LNCaP clone FGC (cell line): ENCODE measurements around the gene LHFPL5.

Source experiments
- DNase-seq: peaks from one replicate; pipeline ENCODE4 v3.0.0-alpha.2; 2011; ENCODE audit warnings: low read depth
- H3K4me3 ChIP-seq: 2 replicates; pipeline ENCODE4 v1.5.1; 2011; ENCODE audit warnings: mild to moderate bottlenecking, low read depth, low read length, control low read depth
- TF ChIP-seq, protein P1 (sequence below): IDR thresholded peaks from 2 replicates; pipeline ENCODE4 v1.5.1; 2012; ENCODE audit warnings: mild to moderate bottlenecking; ENCODE audit not compliant: control insufficient read depth, insufficient read depth; ENCODE audit errors: extremely low read depth

LHFPL5 gene

DNA sequence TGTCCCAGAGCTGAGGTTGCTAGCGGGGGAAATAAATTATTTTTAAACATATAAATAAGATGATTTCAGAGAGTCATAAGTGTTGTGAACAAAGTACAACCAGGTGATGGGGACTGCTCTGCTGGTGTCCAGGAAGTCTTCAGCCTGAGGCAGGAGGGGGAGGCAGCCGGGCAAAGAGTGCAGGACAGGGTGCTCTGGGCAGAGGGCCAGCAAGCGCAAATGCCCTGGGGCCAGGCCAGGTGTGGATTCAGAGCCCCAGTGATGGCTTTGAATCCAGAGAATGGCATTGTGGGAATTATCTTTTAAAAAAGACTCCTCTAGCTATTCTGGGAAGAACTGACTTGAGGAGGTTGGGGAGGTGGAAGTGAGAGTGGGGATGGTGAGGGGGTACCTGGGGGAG is 22.7 kb upstream of the LHFPL5 start:
- TF ChIP-seq, protein P1, sequence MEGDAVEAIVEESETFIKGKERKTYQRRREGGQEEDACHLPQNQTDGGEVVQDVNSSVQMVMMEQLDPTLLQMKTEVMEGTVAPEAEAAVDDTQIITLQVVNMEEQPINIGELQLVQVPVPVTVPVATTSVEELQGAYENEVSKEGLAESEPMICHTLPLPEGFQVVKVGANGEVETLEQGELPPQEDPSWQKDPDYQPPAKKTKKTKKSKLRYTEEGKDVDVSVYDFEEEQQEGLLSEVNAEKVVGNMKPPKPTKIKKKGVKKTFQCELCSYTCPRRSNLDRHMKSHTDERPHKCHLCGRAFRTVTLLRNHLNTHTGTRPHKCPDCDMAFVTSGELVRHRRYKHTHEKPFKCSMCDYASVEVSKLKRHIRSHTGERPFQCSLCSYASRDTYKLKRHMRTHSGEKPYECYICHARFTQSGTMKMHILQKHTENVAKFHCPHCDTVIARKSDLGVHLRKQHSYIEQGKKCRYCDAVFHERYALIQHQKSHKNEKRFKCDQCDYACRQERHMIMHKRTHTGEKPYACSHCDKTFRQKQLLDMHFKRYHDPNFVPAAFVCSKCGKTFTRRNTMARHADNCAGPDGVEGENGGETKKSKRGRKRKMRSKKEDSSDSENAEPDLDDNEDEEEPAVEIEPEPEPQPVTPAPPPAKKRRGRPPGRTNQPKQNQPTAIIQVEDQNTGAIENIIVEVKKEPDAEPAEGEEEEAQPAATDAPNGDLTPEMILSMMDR, result no peak
- DNase-seq, result peak; percentile 65

GRCh38 chr6:35784200-35784599 is 21.0 kb upstream of the LHFPL5 start:
- DNase-seq, result no peak
- TF ChIP-seq, protein P1, result no peak
- H3K4me3 ChIP-seq, result no peak overlapping the region

More for the DNA sequence above, 22.7 kb upstream of the LHFPL5 start:
- no peak overlapping the region for H3K4me3 ChIP-seq

DNA sequence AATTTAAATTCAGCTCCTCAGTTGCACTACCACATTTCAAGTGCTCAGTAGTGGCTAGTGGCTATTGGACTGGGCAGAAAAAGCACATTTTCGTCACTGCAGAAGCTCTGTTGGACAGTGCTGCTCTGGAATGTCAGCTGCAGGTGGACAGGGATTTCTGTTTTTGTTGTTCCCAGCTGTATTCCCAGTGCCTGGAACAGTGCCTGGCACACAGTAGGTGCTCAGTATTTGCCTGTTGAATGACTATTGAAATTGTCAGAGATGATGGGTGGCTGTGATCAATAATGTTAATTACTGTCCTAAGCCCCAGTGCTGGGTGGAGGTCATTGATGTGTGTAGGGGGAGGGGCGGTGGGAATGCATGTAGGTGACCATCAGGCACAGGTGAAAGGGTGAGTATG is 18.9 kb upstream of the LHFPL5 start:
- no peak for DNase-seq
- TF ChIP-seq, protein P1, result no peak

DNA sequence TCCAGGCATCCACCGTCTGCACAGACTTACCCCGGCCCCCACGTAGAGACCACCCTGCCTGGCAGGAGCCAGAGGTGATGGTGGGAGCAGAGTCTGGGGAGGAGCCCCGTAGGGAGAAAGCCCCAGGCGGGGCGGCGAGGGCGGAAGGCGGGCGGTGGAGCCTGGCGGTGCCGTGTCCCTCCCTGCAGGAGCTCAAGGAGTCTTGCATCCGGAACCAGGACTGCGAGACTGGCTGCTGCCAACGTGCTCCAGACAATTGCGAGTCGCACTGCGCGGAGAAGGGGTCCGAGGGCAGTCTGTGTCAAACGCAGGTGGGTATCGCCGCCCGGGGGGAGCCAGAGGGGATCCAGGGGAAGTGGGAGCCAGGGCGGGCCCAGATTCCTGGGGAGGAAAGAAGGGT is 18.3 kb upstream of the LHFPL5 start:
- TF ChIP-seq, protein P1, result no peak
- no peak for DNase-seq
- H3K4me3 ChIP-seq, result no peak overlapping the region

More for the DNA sequence above, 18.9 kb upstream of the LHFPL5 start:
- no peak overlapping the region for H3K4me3 ChIP-seq

DNA sequence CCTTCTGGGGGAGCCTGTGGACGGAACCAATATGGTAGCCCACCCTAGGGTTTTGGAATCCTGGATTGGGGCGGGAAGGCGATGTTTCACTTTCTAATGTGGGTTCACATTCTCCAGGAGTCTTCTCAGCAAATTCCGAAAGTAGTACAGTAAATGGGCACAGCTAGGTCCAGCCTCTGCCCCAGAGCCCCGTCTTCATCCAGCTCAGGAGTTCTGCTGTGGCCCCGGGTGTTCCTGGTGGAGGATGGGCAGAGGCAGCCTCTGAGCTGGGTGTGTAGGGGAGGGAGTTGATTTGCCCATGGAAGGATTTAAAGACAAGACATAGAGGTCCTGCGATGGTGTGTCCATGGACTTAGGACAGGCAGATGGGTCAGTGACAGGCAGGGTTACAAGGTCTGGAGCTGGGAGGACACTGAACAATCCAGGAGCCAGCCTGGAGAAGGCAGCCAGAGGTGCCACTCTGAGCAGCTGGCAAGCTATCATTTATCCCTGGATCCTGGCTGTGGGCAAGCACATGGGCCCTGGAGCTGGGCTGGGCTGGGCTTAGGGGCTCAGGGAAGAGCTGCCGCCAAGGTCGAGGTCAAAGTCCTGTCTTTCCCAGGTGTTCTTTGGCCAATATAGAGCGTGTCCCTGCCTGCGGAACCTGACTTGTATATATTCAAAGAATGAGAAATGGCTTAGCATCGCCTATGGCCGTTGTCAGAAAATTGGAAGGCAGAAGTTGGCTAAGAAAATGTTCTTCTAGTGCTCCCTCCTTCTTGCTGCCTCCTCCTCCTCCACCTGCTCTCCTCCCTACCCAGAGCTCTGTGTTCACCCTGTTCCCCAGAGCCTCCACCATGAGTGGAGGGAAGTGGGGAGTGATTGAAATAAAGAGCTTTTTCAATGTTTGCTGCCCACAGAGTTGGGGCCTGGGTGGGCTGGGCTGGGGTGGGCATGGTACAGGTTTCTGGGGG is 17.6 kb upstream of the LHFPL5 start:
- H3K4me3 ChIP-seq, result no peak overlapping the region
- TF ChIP-seq, protein P1, result no peak
- DNase-seq, result no peak

DNA sequence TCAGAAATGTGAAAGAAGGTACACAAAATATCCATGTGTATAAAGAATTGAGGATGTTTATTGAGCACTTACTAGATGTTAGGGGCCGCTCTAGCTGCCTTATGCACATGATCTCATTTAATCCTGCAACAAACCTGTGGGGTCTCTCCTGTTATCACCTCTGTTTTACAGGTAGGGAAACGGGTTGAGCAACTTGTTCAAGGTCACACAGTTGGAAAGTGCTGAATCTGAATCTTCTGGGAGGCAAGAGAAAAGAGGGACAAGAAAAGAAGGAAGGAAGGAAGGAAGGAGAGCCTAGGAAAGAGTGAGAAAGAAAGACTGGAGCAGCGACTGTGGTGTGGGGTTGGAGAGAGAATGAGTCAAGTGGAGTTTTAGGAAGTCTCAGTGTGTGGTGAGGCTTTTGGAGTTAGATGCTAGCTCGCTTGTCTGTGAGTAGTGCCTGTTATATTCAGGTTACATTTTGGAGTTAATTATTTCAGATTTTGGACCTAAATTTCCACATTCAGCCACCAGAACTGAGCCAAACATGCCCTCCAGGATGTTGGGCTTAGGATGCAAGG is 16.6 kb upstream of the LHFPL5 start:
- no peak for DNase-seq

More for the DNA sequence above, 16.6 kb upstream of the LHFPL5 start:
- no peak overlapping the region for H3K4me3 ChIP-seq
- TF ChIP-seq, protein P1, result no peak
